ENCODE results near the gene MPP3.

MPP3 gene

DNA sequence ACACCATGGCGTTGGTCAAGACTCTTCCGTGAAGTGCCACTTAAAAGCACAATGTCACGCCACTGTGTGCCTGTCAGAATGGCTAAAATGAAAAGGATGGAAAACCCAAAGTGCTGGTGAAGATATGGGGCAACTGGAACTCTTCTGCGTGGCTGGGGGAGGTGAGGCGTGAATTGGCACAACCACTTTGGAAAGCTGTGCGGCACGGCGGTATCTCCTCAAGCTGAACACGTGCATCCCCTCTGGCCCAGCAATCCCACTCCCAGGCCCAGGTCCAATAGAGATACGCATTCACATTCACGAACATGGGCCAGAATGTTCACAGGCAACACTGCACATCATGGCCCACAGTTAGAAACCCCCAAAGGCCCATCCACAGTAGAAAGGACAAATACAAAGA lies 63.1 kb downstream of the MPP3 start:
- TF ChIP-seq, protein P1, sequence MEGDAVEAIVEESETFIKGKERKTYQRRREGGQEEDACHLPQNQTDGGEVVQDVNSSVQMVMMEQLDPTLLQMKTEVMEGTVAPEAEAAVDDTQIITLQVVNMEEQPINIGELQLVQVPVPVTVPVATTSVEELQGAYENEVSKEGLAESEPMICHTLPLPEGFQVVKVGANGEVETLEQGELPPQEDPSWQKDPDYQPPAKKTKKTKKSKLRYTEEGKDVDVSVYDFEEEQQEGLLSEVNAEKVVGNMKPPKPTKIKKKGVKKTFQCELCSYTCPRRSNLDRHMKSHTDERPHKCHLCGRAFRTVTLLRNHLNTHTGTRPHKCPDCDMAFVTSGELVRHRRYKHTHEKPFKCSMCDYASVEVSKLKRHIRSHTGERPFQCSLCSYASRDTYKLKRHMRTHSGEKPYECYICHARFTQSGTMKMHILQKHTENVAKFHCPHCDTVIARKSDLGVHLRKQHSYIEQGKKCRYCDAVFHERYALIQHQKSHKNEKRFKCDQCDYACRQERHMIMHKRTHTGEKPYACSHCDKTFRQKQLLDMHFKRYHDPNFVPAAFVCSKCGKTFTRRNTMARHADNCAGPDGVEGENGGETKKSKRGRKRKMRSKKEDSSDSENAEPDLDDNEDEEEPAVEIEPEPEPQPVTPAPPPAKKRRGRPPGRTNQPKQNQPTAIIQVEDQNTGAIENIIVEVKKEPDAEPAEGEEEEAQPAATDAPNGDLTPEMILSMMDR (IDR thresholded peaks at IDR 0.05; ENCODE audit: low read depth, low read length) = no peak
- H3K4me3 ChIP-seq (ENCODE audit: low read depth, low read length) = no peak overlapping the region

DNA sequence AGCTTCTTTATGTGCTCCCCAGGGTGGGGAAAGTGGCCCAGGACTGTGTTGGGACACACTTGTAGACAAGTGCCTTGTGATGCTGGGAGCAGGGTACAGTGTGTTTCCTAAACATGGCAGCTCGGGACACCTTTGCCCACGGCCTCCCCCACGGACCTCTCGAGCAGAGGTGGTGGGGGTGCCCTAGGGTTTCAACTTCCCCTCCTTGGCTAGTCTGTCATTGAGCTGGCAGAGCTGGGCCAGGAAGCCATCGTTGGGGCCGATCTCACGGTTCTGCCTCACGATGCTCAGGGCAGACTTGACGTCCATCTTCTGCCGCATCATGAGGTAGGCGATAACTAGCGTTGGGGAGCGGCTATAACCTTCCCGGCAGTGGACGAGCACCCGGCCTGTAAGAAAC lies 63.5 kb downstream of the MPP3 start:
- TF ChIP-seq, protein P1 (IDR thresholded peaks at IDR 0.05; ENCODE audit: low read depth, low read length) = no peak
- H3K4me3 ChIP-seq (ENCODE audit: low read depth, low read length) = no peak overlapping the region

DNA sequence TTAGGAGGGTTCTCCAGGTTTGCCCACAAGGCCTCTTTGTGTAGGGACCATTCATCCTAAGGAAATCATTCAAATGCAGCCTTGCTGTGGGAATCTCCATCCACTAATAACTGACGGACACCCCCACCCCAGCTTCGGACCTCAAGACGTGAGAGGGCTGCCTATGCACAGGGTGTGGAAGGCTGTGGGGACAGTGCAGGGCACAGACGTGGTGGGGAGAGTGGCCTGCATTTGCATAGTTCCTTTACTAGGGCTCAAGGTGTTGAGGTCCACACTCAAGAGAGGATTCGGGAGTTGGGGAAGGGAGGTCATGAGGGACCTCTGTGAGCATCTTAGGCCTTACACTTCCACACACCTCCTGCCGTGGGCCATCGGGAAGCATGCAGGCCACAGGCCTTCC lies 64.0 kb downstream of the MPP3 start:
- H3K4me3 ChIP-seq (ENCODE audit: low read depth, low read length) = no peak overlapping the region

DNA sequence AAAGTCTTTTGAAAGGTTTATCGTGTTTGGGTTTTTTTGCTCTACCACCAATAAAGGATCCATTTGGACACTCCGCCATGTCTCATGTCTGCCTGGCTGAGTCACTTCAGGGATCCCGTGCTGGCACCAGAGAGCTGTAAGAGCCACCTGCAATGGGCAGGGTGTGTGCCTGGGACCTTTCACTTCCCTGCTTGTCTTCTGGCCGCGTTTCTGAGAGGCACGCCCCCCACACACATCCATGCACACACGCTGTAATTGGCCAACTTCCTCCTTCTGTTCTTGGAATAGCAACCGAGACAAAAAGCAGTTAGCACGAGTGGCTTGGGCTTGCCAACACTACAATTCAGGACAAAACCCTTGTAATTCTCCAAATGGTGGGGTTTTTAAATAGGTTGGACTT lies 64.6 kb downstream of the MPP3 start:
- H3K4me3 ChIP-seq (ENCODE audit: low read depth, low read length) = no peak overlapping the region
- TF ChIP-seq, protein P1 (IDR thresholded peaks at IDR 0.05; ENCODE audit: low read depth, low read length) = no peak

More for the DNA sequence above, 64.0 kb downstream of the MPP3 start:
- TF ChIP-seq, protein P1 (IDR thresholded peaks at IDR 0.05; ENCODE audit: low read depth, low read length) = no peak

DNA sequence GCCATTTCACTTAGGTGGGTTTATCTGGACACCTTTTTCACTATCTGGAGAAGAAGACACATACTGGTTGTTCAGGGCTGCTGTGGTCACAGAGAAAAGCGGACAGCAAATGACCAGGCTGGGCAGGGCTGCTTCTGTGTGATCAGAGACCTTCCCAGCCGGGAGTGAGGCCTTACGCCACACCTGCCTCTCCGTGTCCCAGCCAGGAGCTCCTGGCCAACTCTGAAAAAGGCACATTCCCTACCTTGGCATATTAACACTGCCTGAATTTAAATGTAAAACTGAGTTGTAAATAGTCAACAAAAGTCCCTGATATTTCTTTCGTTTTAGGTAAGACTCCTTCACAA lies 65.3 kb downstream of the MPP3 start:
- TF ChIP-seq, protein P1 (IDR thresholded peaks at IDR 0.05; ENCODE audit: low read depth, low read length) = no peak
- no peak overlapping the region for H3K4me3 ChIP-seq (ENCODE audit: low read depth, low read length)

DNA sequence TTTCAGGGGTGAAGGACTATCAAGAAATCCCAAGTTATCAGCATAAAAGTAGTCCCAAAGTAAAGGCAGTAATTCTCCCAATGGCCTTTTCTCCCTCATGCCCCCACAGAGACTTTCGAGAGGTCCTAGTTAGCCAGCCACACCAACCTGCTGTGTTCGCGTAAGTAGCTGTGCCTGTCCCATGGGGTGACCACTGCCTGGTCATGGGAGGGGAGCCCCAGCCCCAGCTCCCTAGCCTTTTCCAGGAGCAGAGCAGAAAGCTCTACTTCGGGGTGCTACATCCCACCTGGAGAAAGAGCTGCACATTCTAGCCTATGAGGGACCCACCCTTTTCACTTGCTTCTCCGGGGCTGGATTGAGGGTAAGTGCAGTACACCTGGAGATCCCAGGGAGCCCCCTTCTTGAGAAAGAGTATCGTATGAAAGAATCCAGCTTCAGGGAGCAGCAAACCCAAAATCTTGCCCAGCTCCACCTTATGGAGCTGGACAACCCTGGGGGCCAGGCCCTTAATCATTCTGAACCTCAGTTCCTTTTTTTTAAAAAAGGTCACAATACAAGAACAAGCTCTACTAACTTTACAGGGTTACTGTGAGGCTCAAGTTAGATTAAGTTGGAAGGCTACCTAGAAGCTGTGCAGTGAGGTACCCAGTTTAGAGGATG lies 65.8 kb downstream of the MPP3 start:
- TF ChIP-seq, protein P1 (IDR thresholded peaks at IDR 0.05; ENCODE audit: low read depth, low read length) = no peak

DNA sequence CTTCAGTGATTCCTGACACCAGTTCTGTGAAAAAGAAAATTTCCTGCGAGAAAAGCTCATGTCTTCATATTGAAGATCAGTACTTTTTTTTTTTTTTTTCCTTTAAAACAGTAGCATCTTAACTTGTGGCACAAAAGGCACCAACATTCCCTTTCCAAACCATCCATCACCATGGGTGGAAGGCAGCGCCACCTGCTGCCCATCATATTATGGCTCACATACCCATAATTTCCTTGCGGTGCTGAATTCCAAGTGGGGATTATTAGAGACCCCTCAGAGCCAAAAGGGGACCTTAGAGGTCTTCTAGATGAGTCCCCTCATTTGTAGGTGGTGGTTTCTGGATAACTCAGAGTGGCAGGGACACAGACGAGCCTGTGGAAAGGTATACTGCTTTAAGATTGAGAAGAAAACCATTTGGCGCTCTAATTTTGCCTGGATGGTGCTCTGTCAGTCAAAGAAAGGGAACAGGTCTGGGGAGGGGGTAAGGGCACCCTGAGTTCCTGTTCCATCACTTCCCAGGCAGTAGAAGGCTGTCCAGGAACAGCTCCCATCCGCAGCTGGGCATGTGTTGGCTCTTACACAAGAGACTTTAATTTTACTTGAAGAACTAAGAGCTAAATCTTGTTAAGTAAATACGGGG lies 66.4 kb downstream of the MPP3 start:
- no peak overlapping the region for H3K4me3 ChIP-seq (ENCODE audit: low read depth, low read length)
- TF ChIP-seq, protein P1 (IDR thresholded peaks at IDR 0.05; ENCODE audit: low read depth, low read length) = peak; percentile 87

More for the DNA sequence above, 65.8 kb downstream of the MPP3 start:
- no peak overlapping the region for H3K4me3 ChIP-seq (ENCODE audit: low read depth, low read length)

All from WI38 (cell line).